GM18498 (cell line): ENCODE results near the gene CARD9.
"Not testable (repeated sequence)": the region's sequence is repeated elsewhere in the genome, so short reads cannot be mapped to it uniquely, and the experiment has no call there.

Experiments used
- ATAC-seq: cut with Tn5 transposase; IDR thresholded peaks from one replicate; pipeline ENCODE4 v1.9.1; 2021; ENCODE audit warnings: mild to moderate bottlenecking, moderate library complexity; ENCODE audit not compliant: unreplicated experiment

CARD9 gene

DNA sequence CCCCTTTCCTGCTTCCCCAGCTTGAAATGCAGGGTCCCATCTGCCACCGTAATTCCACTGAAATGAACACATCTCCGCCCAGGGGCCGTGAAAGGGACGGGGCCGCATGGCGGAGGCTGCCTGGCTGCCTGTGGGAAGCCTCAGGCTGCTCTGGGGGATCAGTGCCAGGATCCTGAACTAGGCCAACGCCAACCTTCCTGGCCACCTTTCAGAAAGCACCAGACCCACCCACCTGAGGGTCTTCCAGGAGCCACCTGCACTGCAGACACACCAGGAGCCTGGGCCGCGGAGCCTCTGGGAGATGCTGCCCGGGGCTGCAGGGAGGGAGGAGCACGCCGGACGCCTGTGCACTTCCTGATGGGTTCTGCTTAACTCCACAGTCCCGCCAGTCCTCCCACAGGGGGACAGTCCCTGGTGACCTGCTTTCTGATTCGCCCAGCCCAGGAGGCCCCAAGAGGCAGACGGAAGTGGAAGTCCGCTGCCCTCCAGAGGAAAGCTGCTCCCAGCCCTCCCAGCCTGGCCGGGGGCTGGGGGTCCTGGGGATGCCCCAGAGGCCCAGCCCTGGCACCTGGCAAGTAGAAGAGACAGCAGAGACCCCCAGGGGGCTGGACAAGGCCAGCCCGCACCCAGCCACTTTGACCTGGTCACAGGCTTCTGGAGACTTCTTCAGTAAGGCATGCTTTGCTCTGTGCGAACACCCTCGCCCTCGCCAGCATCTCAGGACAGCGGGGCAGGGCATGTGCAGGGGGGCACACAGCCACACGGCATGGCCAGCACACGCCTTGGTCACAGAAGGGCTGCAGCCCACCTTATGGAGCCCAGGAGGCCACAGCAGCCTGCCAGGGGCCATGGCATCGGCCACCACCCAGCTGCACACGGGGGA, at the start of gene CARD9:
Gene CARD9, minus strand, starts transcription at position 370 of the 883 bp plus-strand sequence. CDS start 1,591 bp downstream, outside the sequence.
- ATAC-seq: no peak

DNA sequence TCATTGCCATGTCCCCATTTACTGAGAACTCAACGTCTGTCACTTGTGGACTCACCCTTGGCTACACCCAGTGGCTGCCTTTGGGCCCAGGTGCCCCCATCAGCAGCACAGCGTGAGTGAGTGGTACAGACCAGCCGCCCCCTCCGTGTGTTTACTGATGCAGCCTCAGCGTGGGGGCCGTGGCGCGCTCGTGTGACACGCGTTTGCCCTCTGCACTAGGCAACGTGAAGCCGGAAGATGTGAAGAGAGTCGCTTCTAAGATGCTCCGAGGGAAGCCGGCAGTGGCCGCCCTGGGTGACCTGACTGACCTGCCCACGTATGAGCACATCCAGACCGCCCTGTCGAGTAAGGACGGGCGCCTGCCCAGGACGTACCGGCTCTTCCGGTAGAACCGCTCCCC, 49.4 kb upstream of the CARD9 start:
- no peak for ATAC-seq

DNA sequence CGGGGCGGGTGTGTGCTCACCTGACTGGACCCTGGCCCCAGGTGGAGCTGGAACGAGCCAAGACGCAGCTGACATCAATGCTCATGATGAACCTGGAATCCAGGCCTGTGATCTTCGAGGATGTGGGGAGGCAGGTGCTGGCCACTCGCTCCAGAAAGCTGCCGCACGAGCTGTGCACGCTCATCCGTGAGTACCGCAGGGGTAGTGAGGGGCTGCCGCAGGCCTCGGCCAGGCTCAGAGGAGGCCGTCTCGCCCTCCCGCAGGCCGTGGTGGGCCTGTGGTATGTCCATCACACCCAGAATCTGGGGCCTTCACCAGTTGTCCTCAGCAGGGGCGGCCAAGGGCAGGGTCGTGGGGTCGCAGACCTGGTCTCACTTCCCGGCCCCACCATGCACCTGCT, 48.3 kb upstream of the CARD9 start:
- ATAC-seq: no peak

- no peak for ATAC-seq
Observed at GRCh38 chr9:136419092-136419420, 45.6 kb upstream of the CARD9 start.

DNA sequence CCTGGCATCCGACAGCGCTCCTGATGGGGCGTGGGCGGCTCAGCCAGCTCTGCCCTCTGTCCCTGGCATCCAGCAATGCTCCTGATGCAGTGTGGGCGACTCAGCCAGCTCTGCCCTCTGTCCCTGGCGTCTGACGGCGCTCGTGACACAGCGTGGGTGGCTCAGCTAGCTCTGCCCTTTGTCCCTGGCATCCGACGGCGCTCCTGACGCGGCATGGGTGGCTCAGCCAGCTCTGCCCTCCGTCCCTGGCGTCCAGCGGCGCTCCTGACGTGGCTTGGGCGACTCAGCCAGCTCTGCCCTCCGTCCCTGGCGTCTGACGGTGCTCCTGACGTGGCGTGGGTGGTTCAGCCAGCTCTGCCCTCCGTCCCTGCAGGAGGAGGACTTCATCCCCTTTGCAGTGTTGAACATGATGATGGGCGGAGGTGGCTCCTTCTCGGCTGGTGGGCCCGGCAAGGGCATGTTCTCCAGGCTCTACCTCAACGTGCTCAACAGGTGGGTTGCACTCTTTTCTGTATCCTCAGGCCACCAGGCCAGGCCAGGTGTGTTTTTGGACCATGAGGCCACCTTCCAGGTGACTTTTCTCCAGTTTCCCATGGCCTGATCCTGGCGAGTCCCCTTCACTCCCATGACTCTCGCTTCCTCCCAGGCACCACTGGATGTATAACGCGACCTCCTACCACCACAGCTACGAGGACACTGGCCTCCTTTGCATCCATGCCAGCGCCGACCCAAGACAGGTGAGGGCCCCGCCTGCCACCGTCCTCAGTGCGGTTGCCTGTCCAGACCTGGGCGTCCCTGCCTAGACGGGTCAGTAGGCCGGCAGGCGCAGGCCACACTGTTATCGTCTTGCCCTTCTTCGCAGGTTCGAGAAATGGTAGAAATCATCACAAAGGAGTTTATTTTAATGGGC, 45.0 kb upstream of the CARD9 start:
- no peak for ATAC-seq

GRCh38 chr9:136416914-136417313, 43.4 kb upstream of the CARD9 start:
- ATAC-seq: no peak

DNA sequence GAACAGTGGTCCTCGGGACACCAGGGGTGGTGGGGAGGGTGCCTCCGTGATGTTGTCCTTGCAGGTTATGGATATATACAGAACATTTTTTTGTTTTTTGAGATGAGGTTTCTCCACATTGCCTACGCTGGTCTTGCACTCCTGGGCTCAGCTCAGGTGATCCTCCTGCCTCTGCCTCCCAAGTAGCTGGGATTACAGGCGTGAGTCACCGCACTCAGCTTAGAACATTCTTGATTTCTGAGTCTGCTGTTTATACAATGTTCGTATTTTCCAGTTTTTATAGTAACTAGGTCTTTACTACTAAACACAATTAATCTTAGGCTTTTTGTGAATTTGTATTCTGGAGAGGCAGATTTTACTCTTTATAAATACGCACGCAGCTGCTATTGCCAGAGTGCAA, 43.0 kb upstream of the CARD9 start:
- no peak for ATAC-seq

DNA sequence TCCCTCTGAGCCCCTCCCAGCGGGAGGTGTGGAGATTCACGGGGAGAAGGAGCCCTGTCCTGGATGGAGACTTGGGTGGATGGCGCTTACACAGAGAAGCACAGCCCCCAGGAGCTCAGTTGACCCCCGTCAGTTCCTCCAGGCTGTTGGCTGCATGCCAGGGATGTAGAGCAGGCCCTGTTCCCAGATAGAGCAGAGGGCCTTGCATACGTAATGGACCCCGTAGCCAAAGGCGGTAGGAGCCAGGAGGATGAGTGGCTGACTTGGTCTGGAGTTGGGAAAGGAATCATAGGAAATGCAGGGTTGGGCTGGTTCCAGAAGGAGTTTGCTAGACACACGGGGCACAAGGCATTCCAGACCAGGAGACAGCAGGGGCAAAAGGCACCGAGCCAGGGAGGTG, 39.5 kb upstream of the CARD9 start:
- ATAC-seq: no peak

DNA sequence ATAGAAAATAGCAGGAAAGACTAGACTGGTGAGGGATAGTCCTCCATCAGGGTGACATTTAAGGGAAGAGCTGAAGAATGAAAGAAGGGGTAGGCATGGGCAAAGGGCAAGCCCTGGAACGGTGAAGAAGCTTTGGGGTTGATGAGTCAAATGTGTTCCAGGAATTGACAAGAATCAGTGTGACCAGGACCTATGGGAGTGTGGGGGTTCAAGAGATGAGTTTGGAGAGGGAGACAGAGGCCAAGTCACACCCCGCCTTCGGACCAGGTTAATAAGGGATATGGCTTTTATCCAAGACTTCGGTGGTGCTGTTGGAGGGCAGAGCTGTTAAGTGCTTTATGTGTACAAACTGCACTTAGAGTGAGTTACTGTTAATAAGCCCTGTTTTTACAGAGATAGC, 37.9 kb upstream of the CARD9 start:
- ATAC-seq: no peak

- ATAC-seq: peak; percentile 82
Observed at GRCh38 chr9:136410500-136411287, 37.2 kb upstream of the CARD9 start, which contains the start of the genes ENTR1 and PMPCA. TSS of gene ENTR1 (minus strand) at chr9:136410614. CDS start at chr9:136410397, 217 bp downstream. TSS of gene PMPCA (plus strand) at chr9:136410658. CDS start at chr9:136410669, 11 bp downstream.

GRCh38 chr9:136409557-136410455, 36.3 kb upstream of the CARD9 start:
- peak; percentile 27 for ATAC-seq

GRCh38 chr9:136407911-136408310, 34.4 kb upstream of the CARD9 start:
- ATAC-seq: no peak

- not testable (repeated sequence) for ATAC-seq
Observed at GRCh38 chr9:136407061-136407460, 33.6 kb upstream of the CARD9 start.

- not testable (repeated sequence) for ATAC-seq
Observed at GRCh38 chr9:136405904-136406303, 32.4 kb upstream of the CARD9 start.

- no peak for ATAC-seq
Observed at GRCh38 chr9:136405481-136405880, 32.0 kb upstream of the CARD9 start.

DNA sequence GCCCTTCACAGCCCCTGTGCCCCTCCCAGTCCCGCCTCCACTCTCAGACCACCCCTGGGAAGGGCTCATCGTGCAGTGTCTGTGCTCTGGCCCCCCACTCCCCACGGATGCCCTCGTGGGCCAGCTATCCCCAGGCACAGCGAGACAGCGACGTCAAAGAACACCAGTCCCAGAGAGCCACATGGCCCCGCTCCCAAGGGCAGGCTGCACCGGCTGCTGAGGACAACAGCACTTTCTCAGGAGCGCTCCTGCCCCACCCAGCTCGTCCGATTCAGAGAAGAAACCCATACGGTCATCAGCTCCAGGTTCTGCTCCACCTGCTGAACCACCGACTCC, 31.3 kb upstream of the CARD9 start:
- no peak for ATAC-seq

GRCh38 chr9:136403915-136404800, 30.7 kb upstream of the CARD9 start:
- no peak for ATAC-seq

DNA sequence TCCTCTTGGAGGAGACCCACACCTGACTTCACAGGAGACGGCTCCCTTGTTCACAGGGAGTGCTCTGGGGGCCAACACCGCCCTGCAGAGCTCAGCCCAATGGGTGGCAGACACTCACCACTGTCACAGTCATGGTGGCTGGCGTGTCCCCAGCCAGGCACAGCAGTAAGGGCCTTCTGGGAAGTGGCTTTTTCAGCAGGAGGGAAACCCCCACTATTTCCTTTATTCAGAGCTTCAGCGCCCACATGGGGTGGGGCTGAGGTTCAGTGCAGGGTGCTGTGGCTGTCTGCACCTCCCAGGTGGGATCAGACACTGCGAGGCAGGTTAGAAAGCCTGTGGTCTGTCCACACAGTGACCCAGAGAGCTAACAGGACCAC, 30.1 kb upstream of the CARD9 start:
- no peak for ATAC-seq

DNA sequence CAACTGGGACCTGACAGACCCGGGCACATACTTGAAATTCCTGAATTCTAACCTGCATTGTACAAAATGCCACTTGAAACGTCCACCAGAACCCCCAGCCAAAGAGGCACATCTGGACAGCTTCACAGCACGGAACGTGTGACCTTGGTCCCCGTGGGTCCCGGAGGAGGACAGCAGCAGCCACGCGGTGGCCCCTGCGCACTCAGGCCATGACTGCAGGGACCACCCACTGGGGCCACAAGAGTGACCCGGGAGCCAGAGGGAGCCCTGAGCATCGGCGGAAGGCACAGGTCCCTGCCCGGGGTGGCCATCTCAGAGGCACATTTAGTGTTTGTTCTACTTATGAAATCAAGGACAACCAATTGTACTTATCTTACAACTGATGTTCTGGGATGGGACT, 28.6 kb upstream of the CARD9 start:
- ATAC-seq: no peak
